A673 (cell line): ENCODE measurements around the gene ME2. TPM values are rescaled to one million over a fixed set of nuclear protein-coding genes. Genes with fewer than 3 reads are reported as not detected.

Experiments
- BruUV-seq: library from RNA; stranded (reverse); fragments of 400-500 nt; replicated peaks from 2 replicates; lab custom pipeline; 2021; lab: Mats Ljungman, UMichigan
- CTCF ChIA-PET: fragments of 300-600 bp; sonication (Branson Sonifier 250); formaldehyde crosslinking; loops from one replicate; lab custom pipeline; 2022; ENCODE audit warnings: antibody characterized with exemption; lab: Charles Lee
- POLR2A ChIA-PET: fragments of 300-600 bp; sonication (Branson Sonifier 250); formaldehyde crosslinking; loops from one replicate; lab custom pipeline; 2022; ENCODE audit warnings: antibody characterized with exemption; ENCODE audit not compliant: low non-redundant PET; lab: Charles Lee
- DNase-seq: peaks from one replicate; pipeline ENCODE4 v3.0.0-alpha.2; 2015; ENCODE audit warnings: low spot score
- H3K27ac ChIP-seq: fragments of 200-600 bp; sonication (generic); 2 replicates; pipeline ENCODE4 v1.5.1; 2016; ENCODE audit warnings: mixed run types, low read depth, mild to moderate bottlenecking, mixed read lengths, antibody characterized with exemption, low read length; ENCODE audit not compliant: poor library complexity, severe bottlenecking
- H3K27me3 ChIP-seq: fragments of 200-600 bp; sonication (generic); replicated peaks from 2 replicates; pipeline ENCODE4 v1.6.1; 2017; ENCODE audit warnings: mixed run types, low read depth, mild to moderate bottlenecking, mixed read lengths, antibody characterized with exemption, low read length; ENCODE audit not compliant: insufficient read depth, poor library complexity
- H3K36me3 ChIP-seq: fragments of 200-600 bp; sonication (generic); 2 replicates; pipeline ENCODE4 v1.6.1; 2016; ENCODE audit warnings: mixed run types, mild to moderate bottlenecking, mixed read lengths, antibody characterized with exemption, low read length; ENCODE audit not compliant: insufficient read depth, poor library complexity, severe bottlenecking
- H3K4me1 ChIP-seq: fragments of 200-600 bp; sonication (generic); 2 replicates; pipeline ENCODE4 v1.6.1; 2017; ENCODE audit warnings: mixed run types, mild to moderate bottlenecking, mixed read lengths, antibody characterized with exemption, low read length; ENCODE audit not compliant: insufficient read depth, poor library complexity, severe bottlenecking
- H3K4me3 ChIP-seq: fragments of 200-600 bp; sonication (generic); 2 replicates; pipeline ENCODE4 v1.5.1; 2016; ENCODE audit warnings: low read depth, mixed run types, mild to moderate bottlenecking, mixed read lengths, low read length; ENCODE audit not compliant: poor library complexity, severe bottlenecking
- H3K9me3 ChIP-seq: fragments of 200-600 bp; sonication (generic); 2 replicates; pipeline ENCODE4 v1.6.1; 2016; ENCODE audit warnings: mixed run types, low read depth, mild to moderate bottlenecking, mixed read lengths, antibody characterized with exemption, low read length; ENCODE audit not compliant: poor library complexity, severe bottlenecking
- EZH2 ChIP-seq: fragments of 200-600 bp; sonication (generic); IDR thresholded peaks from 2 replicates; pipeline ENCODE4 v1.6.1; 2017; ENCODE audit warnings: borderline replicate concordance, low read depth, mild to moderate bottlenecking, mixed read lengths, antibody characterized with exemption, low read length; ENCODE audit not compliant: poor library complexity, severe bottlenecking
- intact Hi-C: fragments of 100-400 bp; cut with micrococcal nuclease; formaldehyde crosslinking; loops from one replicate; pipeline ENCODE4 v1.10.0; 2022; ENCODE audit not compliant: unreplicated experiment
- total RNA-seq: library from RNA; stranded (reverse); gene quantifications from 2 replicates; pipeline ENCODE4 v1.2.3, GENCODE V29; 2021
- TF ChIP-seq, protein P1 (sequence below): fragments of 300-800, 200-600 bp; sonication (generic); conservative IDR thresholded peaks from 2 replicates; pipeline ENCODE4 v1.5.1; 2017; ENCODE audit warnings: low read depth, mild to moderate bottlenecking, antibody characterized with exemption, low read length, moderate library complexity, mixed read lengths

ME2 gene
- total RNA-seq, 1 experiment from 2014 or later: 55.3 TPM

GRCh38 chr18:50844554-50844953 is 34.4 kb upstream of the ME2 start:
- ChIA-PET CTCF (no interaction called here), POLR2A (no interaction called here)
- Histone ChIP-seq H3K4me1 (no peaks in the 10 kb centered on the region), H3K27me3 (no peaks in the 10 kb centered on the region), H3K27ac (no peak overlapping the region), H3K9me3 (no peaks in the 10 kb centered on the region), H3K36me3 (no peaks in the 10 kb centered on the region), H3K4me3 (no peak overlapping the region)
- no TSS peak for BruUV-seq
- TF ChIP-seq, protein P1, sequence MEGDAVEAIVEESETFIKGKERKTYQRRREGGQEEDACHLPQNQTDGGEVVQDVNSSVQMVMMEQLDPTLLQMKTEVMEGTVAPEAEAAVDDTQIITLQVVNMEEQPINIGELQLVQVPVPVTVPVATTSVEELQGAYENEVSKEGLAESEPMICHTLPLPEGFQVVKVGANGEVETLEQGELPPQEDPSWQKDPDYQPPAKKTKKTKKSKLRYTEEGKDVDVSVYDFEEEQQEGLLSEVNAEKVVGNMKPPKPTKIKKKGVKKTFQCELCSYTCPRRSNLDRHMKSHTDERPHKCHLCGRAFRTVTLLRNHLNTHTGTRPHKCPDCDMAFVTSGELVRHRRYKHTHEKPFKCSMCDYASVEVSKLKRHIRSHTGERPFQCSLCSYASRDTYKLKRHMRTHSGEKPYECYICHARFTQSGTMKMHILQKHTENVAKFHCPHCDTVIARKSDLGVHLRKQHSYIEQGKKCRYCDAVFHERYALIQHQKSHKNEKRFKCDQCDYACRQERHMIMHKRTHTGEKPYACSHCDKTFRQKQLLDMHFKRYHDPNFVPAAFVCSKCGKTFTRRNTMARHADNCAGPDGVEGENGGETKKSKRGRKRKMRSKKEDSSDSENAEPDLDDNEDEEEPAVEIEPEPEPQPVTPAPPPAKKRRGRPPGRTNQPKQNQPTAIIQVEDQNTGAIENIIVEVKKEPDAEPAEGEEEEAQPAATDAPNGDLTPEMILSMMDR: no peak
- no peak for TF ChIP-seq EZH2
- DNase-seq: no peak
- intact Hi-C loops: no loop called here

- no peak for DNase-seq
- Histone ChIP-seq H3K4me3 (no peak overlapping the region), H3K9me3 (no peaks in the 10 kb centered on the region), H3K27ac (no peak overlapping the region), H3K4me1 (no peaks in the 10 kb centered on the region), H3K27me3 (no peaks in the 10 kb centered on the region), H3K36me3 (no peaks in the 10 kb centered on the region)
- POLR2A ChIA-PET: no interaction called here
- BruUV-seq: no TSS peak
- TF ChIP-seq, protein P1: no peak
- TF ChIP-seq EZH2: no peak
- intact Hi-C loops: no loop called here
- CTCF ChIA-PET: no interaction called here
These were observed 34.0 kb upstream of the ME2 start for GRCh38 chr18:50844960-50845359.

GRCh38 chr18:50847192-50847591 is 31.7 kb upstream of the ME2 start:
- CTCF ChIA-PET: no interaction called here

More at GRCh38 chr18:50847192-50847591, 31.7 kb upstream of the ME2 start:
- intact Hi-C loops: no loop called here
- no peak overlapping the region for H3K27ac ChIP-seq
- H3K9me3 ChIP-seq: no peaks in the 10 kb centered on the region
- BruUV-seq: no TSS peak
- no peaks in the 10 kb centered on the region for H3K36me3 ChIP-seq
- H3K4me3 ChIP-seq: no peak overlapping the region
- POLR2A ChIA-PET: no interaction called here
- no peak for DNase-seq
- no peaks in the 10 kb centered on the region for H3K4me1 ChIP-seq
- TF ChIP-seq, protein P1: no peak
- TF ChIP-seq EZH2: no peak
- no peaks in the 10 kb centered on the region for H3K27me3 ChIP-seq
